OCI-LY3 (cell line): Measurements from ENCODE around the gene ZNF70.

Source experiments
- H2AFZ ChIP-seq: fragments of 200-600, 300-600 bp; shearing (Covaris generic); 2 replicates; pipeline ENCODE4 v1.6.0; 2014; ENCODE audit warnings: antibody characterized with exemption, low read depth, low read length
- H3K27ac ChIP-seq: fragments of 200-600, 300-600 bp; sonication (generic); 2 replicates; pipeline ENCODE4 v1.5.1; 2014; ENCODE audit warnings: mild to moderate bottlenecking, low read length, moderate library complexity, mixed read lengths
- H3K27me3 ChIP-seq: fragments of 200-600, 300-600 bp; sonication (generic); 2 replicates; pipeline ENCODE4 v1.6.1; 2014; ENCODE audit warnings: low read depth, low read length, mixed read lengths
- H3K36me3 ChIP-seq: fragments of 200-600, 300-600 bp; sonication (generic); replicated peaks from 2 replicates; pipeline ENCODE3; 2014; ENCODE audit warnings: low read depth, low read length, mixed read lengths
- H3K4me1 ChIP-seq: fragments of 300-600, 200-600 bp; sonication (generic); 2 replicates; pipeline ENCODE4 v1.6.1; 2014; ENCODE audit warnings: low read length, mixed read lengths
- H3K4me2 ChIP-seq: fragments of 200-600, 300-600 bp; sonication (generic); 2 replicates; pipeline ENCODE4 v1.6.1; 2014; ENCODE audit warnings: low read length, mixed read lengths
- H3K4me3 ChIP-seq: fragments of 300-600, 200-600 bp; sonication (generic); 2 replicates; pipeline ENCODE4 v1.5.1; 2014; ENCODE audit warnings: antibody characterized with exemption, mild to moderate bottlenecking, low read length, moderate library complexity
- H3K79me2 ChIP-seq: fragments of 300-600, 200-600 bp; shearing (Covaris generic); 2 replicates; pipeline ENCODE4 v1.6.1; 2014; ENCODE audit warnings: mild to moderate bottlenecking, low read length, mixed read lengths
- H3K9ac ChIP-seq: fragments of 300-600, 200-600 bp; shearing (Covaris generic); 2 replicates; pipeline ENCODE4 v1.6.0; 2014; ENCODE audit warnings: mild to moderate bottlenecking, low read length, moderate library complexity
- H3K9me3 ChIP-seq: fragments of 200-600, 300-600 bp; shearing (Covaris generic); 2 replicates; pipeline ENCODE4 v1.6.1; 2014; ENCODE audit warnings: low read length, mixed read lengths; ENCODE audit not compliant: insufficient read depth
- H4K20me1 ChIP-seq: fragments of 200-600, 300-600 bp; sonication (generic); 2 replicates; pipeline ENCODE4 v1.6.1; 2016; ENCODE audit warnings: low read length, mixed read lengths; ENCODE audit not compliant: insufficient read depth
- CTCF ChIP-seq: fragments of 200-600, 300-600 bp; sonication (generic); IDR thresholded peaks from 2 replicates; pipeline ENCODE4 v1.5.1; 2014; ENCODE audit warnings: antibody characterized with exemption, low read length, low read depth
- EZH2phosphoT487 ChIP-seq: fragments of 200-600 bp; shearing (Covaris generic); IDR thresholded peaks from 2 replicates; pipeline ENCODE4 v1.6.1; 2018; ENCODE audit warnings: antibody characterized with exemption, mixed run types, low read depth

Gene ZNF70

GRCh38 chr22:23722724-23723123 lies 28.2 kb downstream of the ZNF70 start:
- Histone ChIP-seq H3K9me3 (no peaks in the 10 kb centered on the region), H3K27me3 (no peaks in the 10 kb centered on the region), H3K36me3 (no peaks in the 10 kb centered on the region), H3K4me2 (no peak overlapping the region), H2AFZ (no peak overlapping the region), H4K20me1 (no peaks in the 10 kb centered on the region), H3K4me3 (no peak overlapping the region), H3K79me2 (no peaks in the 10 kb centered on the region), H3K4me1 (peaks cover under 1% of the 10 kb centered on the region), H3K9ac (no peak overlapping the region), H3K27ac (no peak overlapping the region)
- no peak for TF ChIP-seq EZH2phosphoT487

GRCh38 chr22:23722160-23722559 lies 28.8 kb downstream of the ZNF70 start:
- H3K9me3 ChIP-seq: no peaks in the 10 kb centered on the region
- no peaks in the 10 kb centered on the region for H4K20me1 ChIP-seq
- no peaks in the 10 kb centered on the region for H3K36me3 ChIP-seq
- H3K79me2 ChIP-seq: no peaks in the 10 kb centered on the region
- no peak overlapping the region for H3K4me2 ChIP-seq
- no peak overlapping the region for H3K27ac ChIP-seq
- TF ChIP-seq EZH2phosphoT487: no peak
- no peak for TF ChIP-seq CTCF
- no peak overlapping the region for H3K9ac ChIP-seq
- no peak overlapping the region for H3K4me3 ChIP-seq
- no peaks in the 10 kb centered on the region for H3K27me3 ChIP-seq
- H3K4me1 ChIP-seq: peaks cover 4% of the 10 kb centered on the region
- no peak overlapping the region for H2AFZ ChIP-seq

- no peak overlapping the region for H3K9ac ChIP-seq
- no peak overlapping the region for H2AFZ ChIP-seq
- H3K4me3 ChIP-seq: no peak overlapping the region
- H4K20me1 ChIP-seq: no peaks in the 10 kb centered on the region
- no peak overlapping the region for H3K27ac ChIP-seq
- H3K27me3 ChIP-seq: no peaks in the 10 kb centered on the region
- H3K79me2 ChIP-seq: peaks cover 12% of the 10 kb centered on the region
- no peak overlapping the region for H3K4me2 ChIP-seq
- H3K9me3 ChIP-seq: no peaks in the 10 kb centered on the region
- H3K4me1 ChIP-seq: peaks cover 10% of the 10 kb centered on the region
- peaks cover 2% of the 10 kb centered on the region for H3K36me3 ChIP-seq
- no peak for TF ChIP-seq CTCF
- TF ChIP-seq EZH2phosphoT487: no peak
These were observed 30.1 kb downstream of the ZNF70 start for GRCh38 chr22:23720855-23721254.

- Histone ChIP-seq H4K20me1 (no peaks in the 10 kb centered on the region), H3K9ac (no peak overlapping the region), H3K4me3 (no peak overlapping the region), H3K9me3 (no peaks in the 10 kb centered on the region), H3K4me1 (peaks cover 11% of the 10 kb centered on the region), H3K4me2 (no peak overlapping the region), H3K79me2 (peaks cover 20% of the 10 kb centered on the region), H2AFZ (no peak overlapping the region), H3K27me3 (no peaks in the 10 kb centered on the region), H3K36me3 (peaks cover 11% of the 10 kb centered on the region), H3K27ac (no peak overlapping the region)
- TF ChIP-seq CTCF (no peak), EZH2phosphoT487 (no peak)
These were observed 32.3 kb downstream of the ZNF70 start for GRCh38 chr22:23718371-23719165.
